Astrocyte (in vitro differentiated cells and primary cell): ENCODE data around the gene LCE5A. TPM values are rescaled to one million over a fixed set of nuclear protein-coding genes. Genes with fewer than 3 reads are reported as not detected.

ENCODE experiments used
- DNase-seq: peaks from one replicate; pipeline ENCODE4 v3.0.0-alpha.2; 2010; ENCODE audit warnings: low read depth
- FAIRE-seq: peaks from 2 replicates; lab custom pipeline; 2011; peaks lifted over from hg19 to GRCh38; lab: Jason Lieb, UNC
- H2AFZ ChIP-seq: 2 replicates; pipeline ENCODE4 v1.6.0; 2012; ENCODE audit warnings: low read depth, low read length, inconsistent platforms
- H3K27ac ChIP-seq: 2 replicates; pipeline ENCODE4 v1.5.1; 2011; ENCODE audit warnings: low read depth, low read length, inconsistent platforms
- H3K27me3 ChIP-seq: 2 replicates; pipeline ENCODE4 v1.6.0; 2011; ENCODE audit warnings: low read length, inconsistent platforms; ENCODE audit not compliant: insufficient read depth
- H3K36me3 ChIP-seq: 2 replicates; pipeline ENCODE4 v1.5.1; 2011; ENCODE audit warnings: low read length, inconsistent platforms; ENCODE audit not compliant: insufficient read depth
- H3K4me1 ChIP-seq: 2 replicates; pipeline ENCODE4 v1.5.1; 2011; ENCODE audit warnings: low read length, inconsistent platforms; ENCODE audit not compliant: insufficient read depth
- H3K4me2 ChIP-seq: 2 replicates; pipeline ENCODE4 v1.6.0; 2012; ENCODE audit warnings: low read length, inconsistent platforms
- H3K4me3 ChIP-seq: 2 replicates; pipeline ENCODE4 v1.5.1; 2011; ENCODE audit warnings: low read depth, mild to moderate bottlenecking, low read length, inconsistent platforms; ENCODE audit not compliant: insufficient read depth
- H3K79me2 ChIP-seq: 2 replicates; pipeline ENCODE4 v1.6.0; 2012; ENCODE audit warnings: mild to moderate bottlenecking, low read length, inconsistent platforms; ENCODE audit not compliant: insufficient read depth
- H3K9ac ChIP-seq: 2 replicates; pipeline ENCODE4 v1.6.0; 2012; ENCODE audit warnings: mild to moderate bottlenecking, low read length, inconsistent platforms
- H3K9me3 ChIP-seq: 2 replicates; pipeline ENCODE4 v1.5.1; 2012; ENCODE audit warnings: low read depth, mild to moderate bottlenecking, low read length, inconsistent platforms; ENCODE audit not compliant: insufficient read depth
- H4K20me1 ChIP-seq: 2 replicates; pipeline ENCODE4 v1.6.0; 2012; ENCODE audit warnings: low read length, inconsistent platforms; ENCODE audit not compliant: insufficient read depth
- H3K27ac Mint-ChIP-seq: one replicate; pipeline ENCODE4 v1.8.0; 2021; ENCODE audit warnings: mild to moderate bottlenecking, mixed read lengths; ENCODE audit not compliant: unreplicated experiment
- H3K27me3 Mint-ChIP-seq: one replicate; pipeline ENCODE4 v1.8.0; 2021; ENCODE audit warnings: low read depth, mixed read lengths; ENCODE audit not compliant: unreplicated experiment
- H3K36me3 Mint-ChIP-seq: one replicate; pipeline ENCODE4 v1.8.0; 2021; ENCODE audit warnings: low read depth, mixed read lengths; ENCODE audit not compliant: unreplicated experiment
- H3K4me1 Mint-ChIP-seq: one replicate; pipeline ENCODE4 v1.8.0; 2021; ENCODE audit warnings: low read depth, mixed read lengths; ENCODE audit not compliant: unreplicated experiment
- H3K4me3 Mint-ChIP-seq: one replicate; pipeline ENCODE4 v1.8.0; 2021; ENCODE audit warnings: mild to moderate bottlenecking, moderate library complexity, mixed read lengths; ENCODE audit not compliant: unreplicated experiment
- H3K9me3 Mint-ChIP-seq: one replicate; pipeline ENCODE4 v1.8.0; 2021; ENCODE audit warnings: mild to moderate bottlenecking, mixed read lengths; ENCODE audit not compliant: unreplicated experiment
- EZH2 ChIP-seq: IDR thresholded peaks from 2 replicates; pipeline ENCODE4 v1.6.1; 2012; ENCODE audit warnings: mild to moderate bottlenecking, low read length, inconsistent platforms; ENCODE audit not compliant: insufficient read depth
- total RNA-seq: library from RNA; stranded (reverse); gene quantifications from 2 replicates; pipeline ENCODE4 v1.2.1, GENCODE V29; 2021
- TF ChIP-seq, protein P1 (sequence below): IDR thresholded peaks from 2 replicates; pipeline ENCODE4 v1.5.1; 2011; ENCODE audit warnings: low read depth, mild to moderate bottlenecking, inconsistent platforms, low read length, moderate library complexity; ENCODE audit not compliant: insufficient read depth

The LCE5A gene
- total RNA-seq, 1 donor from 2014 or later = not detected

DNA sequence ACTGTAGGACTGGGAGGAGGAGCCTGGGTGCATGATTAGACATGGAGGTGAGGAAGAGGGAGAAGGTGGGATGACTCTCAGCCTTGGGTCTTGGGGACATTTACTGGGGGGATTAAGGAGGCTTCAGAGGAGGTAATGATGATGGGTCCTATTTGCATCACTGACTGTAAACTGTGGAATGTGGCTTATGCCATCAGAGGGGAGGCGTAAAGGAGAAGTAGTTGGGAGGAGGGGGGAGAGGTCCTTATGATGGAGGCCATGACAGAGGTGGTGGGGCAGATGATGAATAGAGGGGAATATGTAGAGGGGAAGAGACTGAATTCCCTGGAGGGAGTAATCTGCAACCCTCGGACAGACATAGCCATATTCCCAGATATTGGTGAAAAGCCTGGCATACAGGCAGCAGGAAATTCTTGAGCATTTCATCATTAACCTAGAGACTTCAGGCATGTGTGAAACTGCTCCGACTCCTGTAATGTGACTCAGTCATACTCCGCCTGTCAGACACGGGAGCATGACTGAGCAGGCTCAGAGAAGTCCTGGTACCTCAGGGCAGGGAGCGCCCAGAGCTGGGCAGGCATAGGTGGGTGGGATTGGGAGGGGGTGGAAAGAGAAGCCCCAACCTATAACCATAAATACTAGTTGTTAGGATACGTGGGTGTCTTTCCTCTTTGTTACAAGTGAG lies 8.0 kb upstream of the LCE5A start:
- Histone ChIP-seq H3K27me3 (no peaks in the 10 kb centered on the region), H3K9ac (no peak overlapping the region), H3K4me3 (no peak overlapping the region), H3K9me3 (no peaks in the 10 kb centered on the region), H3K4me1 (no peaks in the 10 kb centered on the region), H3K4me2 (no peak overlapping the region), H3K79me2 (no peaks in the 10 kb centered on the region), H3K36me3 (no peaks in the 10 kb centered on the region), H3K27ac (no peak overlapping the region), H4K20me1 (no peaks in the 10 kb centered on the region), H2AFZ (no peak overlapping the region)
- Mint-ChIP-seq H3K4me1 (peaks cover 7% of the 10 kb centered on the region), H3K27me3 (peaks cover 26% of the 10 kb centered on the region), H3K9me3 (no peaks in the 10 kb centered on the region), H3K27ac (peak overlapping the region; percentile 34), H3K36me3 (no peaks in the 10 kb centered on the region), H3K4me3 (no peak overlapping the region)
- TF ChIP-seq, protein P1, sequence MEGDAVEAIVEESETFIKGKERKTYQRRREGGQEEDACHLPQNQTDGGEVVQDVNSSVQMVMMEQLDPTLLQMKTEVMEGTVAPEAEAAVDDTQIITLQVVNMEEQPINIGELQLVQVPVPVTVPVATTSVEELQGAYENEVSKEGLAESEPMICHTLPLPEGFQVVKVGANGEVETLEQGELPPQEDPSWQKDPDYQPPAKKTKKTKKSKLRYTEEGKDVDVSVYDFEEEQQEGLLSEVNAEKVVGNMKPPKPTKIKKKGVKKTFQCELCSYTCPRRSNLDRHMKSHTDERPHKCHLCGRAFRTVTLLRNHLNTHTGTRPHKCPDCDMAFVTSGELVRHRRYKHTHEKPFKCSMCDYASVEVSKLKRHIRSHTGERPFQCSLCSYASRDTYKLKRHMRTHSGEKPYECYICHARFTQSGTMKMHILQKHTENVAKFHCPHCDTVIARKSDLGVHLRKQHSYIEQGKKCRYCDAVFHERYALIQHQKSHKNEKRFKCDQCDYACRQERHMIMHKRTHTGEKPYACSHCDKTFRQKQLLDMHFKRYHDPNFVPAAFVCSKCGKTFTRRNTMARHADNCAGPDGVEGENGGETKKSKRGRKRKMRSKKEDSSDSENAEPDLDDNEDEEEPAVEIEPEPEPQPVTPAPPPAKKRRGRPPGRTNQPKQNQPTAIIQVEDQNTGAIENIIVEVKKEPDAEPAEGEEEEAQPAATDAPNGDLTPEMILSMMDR = no peak
- no peak for TF ChIP-seq EZH2
- DNase-seq = peak; percentile 3
- FAIRE-seq = no peak

DNA sequence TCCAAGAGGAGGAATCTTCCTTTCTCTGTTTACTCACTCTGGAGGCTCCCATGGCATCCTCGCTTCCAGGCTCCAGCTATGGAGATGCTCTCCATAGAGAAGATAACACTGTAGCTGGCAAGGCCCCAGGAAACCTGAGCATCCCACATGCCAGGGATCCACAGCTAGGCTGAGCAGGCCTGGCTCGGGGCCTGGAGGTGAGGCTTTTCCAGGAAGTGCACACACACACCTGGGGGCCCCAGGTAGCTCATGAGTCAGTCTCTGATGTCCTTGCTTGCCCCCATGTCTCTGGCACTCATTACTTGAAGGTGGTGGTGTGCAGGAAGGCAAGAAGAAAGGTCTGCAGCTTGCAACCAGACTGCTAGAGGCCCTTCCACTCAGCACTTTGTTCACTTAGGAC lies 5.5 kb upstream of the LCE5A start:
- Histone ChIP-seq H3K9me3 (no peaks in the 10 kb centered on the region), H3K4me2 (no peak overlapping the region), H3K79me2 (no peaks in the 10 kb centered on the region), H3K4me3 (no peak overlapping the region), H4K20me1 (no peaks in the 10 kb centered on the region), H3K4me1 (no peaks in the 10 kb centered on the region), H3K27ac (no peak overlapping the region), H3K27me3 (no peaks in the 10 kb centered on the region), H3K9ac (no peak overlapping the region), H2AFZ (no peak overlapping the region), H3K36me3 (no peaks in the 10 kb centered on the region)
- no peak for FAIRE-seq
- DNase-seq = no peak
- H3K4me3 Mint-ChIP-seq = no peak overlapping the region
- no peak for TF ChIP-seq EZH2
- TF ChIP-seq, protein P1 = no peak
- peaks cover 33% of the 10 kb centered on the region for H3K27me3 Mint-ChIP-seq
- no peak overlapping the region for H3K27ac Mint-ChIP-seq
- no peaks in the 10 kb centered on the region for H3K9me3 Mint-ChIP-seq
- peaks cover 7% of the 10 kb centered on the region for H3K4me1 Mint-ChIP-seq
- no peaks in the 10 kb centered on the region for H3K36me3 Mint-ChIP-seq

DNA sequence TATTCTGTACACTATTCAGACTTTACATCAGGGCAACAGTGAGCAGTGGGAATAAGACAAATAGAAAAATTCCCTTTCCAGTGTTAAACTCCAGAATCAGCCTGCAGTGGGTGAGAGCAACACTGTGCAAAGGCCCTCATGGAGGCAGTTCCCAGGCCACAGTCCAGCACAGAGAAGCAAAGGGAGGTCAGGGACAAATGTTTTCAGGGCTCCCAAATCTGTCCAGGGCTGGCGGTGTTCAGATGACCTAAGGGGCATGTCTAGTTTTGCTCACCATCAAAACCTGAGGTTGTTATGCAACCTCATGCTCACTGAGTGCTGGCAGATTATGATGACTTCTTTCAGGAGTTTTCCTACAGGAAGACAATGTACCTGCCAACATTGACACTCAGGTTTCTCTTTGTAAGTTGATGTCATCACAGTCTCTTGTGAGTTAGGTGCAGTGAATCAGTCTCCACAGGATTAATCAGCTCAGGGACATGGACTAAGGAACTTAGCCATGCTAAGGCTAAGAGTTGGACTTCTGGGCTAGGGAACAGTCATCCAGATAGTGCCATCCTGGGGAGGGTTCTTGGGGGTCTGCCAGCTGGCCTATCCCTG lies 3.6 kb upstream of the LCE5A start:
- no peak for FAIRE-seq
- no peaks in the 10 kb centered on the region for H3K9me3 Mint-ChIP-seq

More for the DNA sequence above, 3.6 kb upstream of the LCE5A start:
- Histone ChIP-seq H3K9me3 (no peaks in the 10 kb centered on the region), H4K20me1 (no peaks in the 10 kb centered on the region), H3K27ac (no peak overlapping the region), H3K27me3 (no peaks in the 10 kb centered on the region), H3K4me3 (no peak overlapping the region), H3K9ac (no peak overlapping the region), H3K79me2 (no peaks in the 10 kb centered on the region), H2AFZ (no peak overlapping the region), H3K4me1 (no peaks in the 10 kb centered on the region), H3K36me3 (no peaks in the 10 kb centered on the region), H3K4me2 (no peak overlapping the region)
- Mint-ChIP-seq H3K27ac (no peak overlapping the region), H3K27me3 (peaks cover 44% of the 10 kb centered on the region), H3K36me3 (no peaks in the 10 kb centered on the region), H3K4me1 (peaks cover 4% of the 10 kb centered on the region), H3K4me3 (no peak overlapping the region)
- TF ChIP-seq, protein P1 = no peak
- TF ChIP-seq EZH2 = no peak
- DNase-seq = no peak
